ENCODE measurements around the gene PNPT1. TPM values are rescaled to one million over a fixed set of nuclear protein-coding genes. Genes with fewer than 3 reads are reported as not detected.

PNPT1 gene
- total and polyA plus RNA-seq, 9 of the 15 experiments (the other 6 are each of a cell fraction or from before 2014, with no cell fraction given): 46.5 to 104 (median 62.7) TPM

- peaks cover 5 to 20% of the 10 kb centered on the region in 2 experiments; a peak in 3 of 5 replicates for H3K4me1 ChIP-seq (replicated peaks in 1 of 2; ENCODE audit: control insufficient read depth in 2 of 2, insufficient read depth in 2 of 2, low read length in 2 of 2)
- no peaks in the 10 kb centered on the region for H3K9me3 ChIP-seq (replicated peaks; ENCODE audit: control insufficient read depth, insufficient read depth, low read depth, low read length)
- TF ChIP-seq RFX1 (IDR thresholded peaks at IDR 0.05) (no peak), TFE3 (CRISPR knock-in tag; IDR thresholded peaks at IDR 0.05) (no peak), CBX1 (IDR thresholded peaks at IDR 0.05; ENCODE audit: low read depth) (no peak), ZFX (CRISPR knock-in tag; IDR thresholded peaks at IDR 0.05) (0 out of 2 replicates have a peak, but pooled peaks have one; percentile 17), NFXL1 (CRISPR knock-in tag; IDR thresholded peaks at IDR 0.05) (no peak), ZBED1 (IDR thresholded peaks at IDR 0.05) (no peak), TFAM (CRISPR knock-in tag; conservative IDR thresholded peaks at IDR 0.05) (no peak), ZNF282 (CRISPR knock-in tag; IDR thresholded peaks at IDR 0.05) (no peak), TAF7 (tag; IDR thresholded peaks at IDR 0.05) (no peak), PHTF2 (CRISPR knock-in tag; IDR thresholded peaks at IDR 0.05) (no peak), NR2C1 (IDR thresholded peaks at IDR 0.05) (0 out of 2 replicates have a peak, but pooled peaks have one; percentile 8), NR2C1 (tag; IDR thresholded peaks at IDR 0.05) (no peak), ZBTB34 (CRISPR knock-in tag; IDR thresholded peaks at IDR 0.05) (no peak), ZBTB5 (IDR thresholded peaks at IDR 0.05) (no peak)
- no peaks in the 10 kb centered on the region for H3K9me1 ChIP-seq (ENCODE audit: control insufficient read depth, insufficient read depth, low read length)
- FAIRE-seq (no peak), DNase-seq (ENCODE audit: extremely low read depth in 1 of 4, low spot score in 3 of 4) (no peak), ATAC-seq (peak; percentile 42)
- in situ Hi-C loops (cut with MboI) (no loop called here), intact Hi-C loops (cut with micrococcal nuclease) (no loop called here)
- BruUV-seq (replicated peaks): no TSS peak
- POLR2A ChIA-PET: interaction anchor here (0.6 to 1.2 kb wide), 3 partner anchors 9 to 219 kb away, joined by 3 read pairs; no protein-coding TSS in a partner anchor
- H3K4me3 ChIP-seq: no peak overlapping the region
- 40% methylated on average over 1 of the region's 1 CpG for WGBS (ENCODE audit: insufficient coverage, low coverage, missing lambda C conversion rate)
- H3K36me3 ChIP-seq (ENCODE audit: control insufficient read depth, insufficient read depth, low read length): peaks cover 48% of the 10 kb centered on the region
- H3K9ac ChIP-seq (ENCODE audit: insufficient read depth in 1 of 2, low read depth in 2 of 2, low read length in 2 of 2): peak overlapping the region in 1 of 2 experiments; percentile 31; a peak in 2 of 4 replicates
- H4K20me1 ChIP-seq (replicated peaks; ENCODE audit: control insufficient read depth, insufficient read depth, low read length): no peaks in the 10 kb centered on the region; the same call in 1 of the 2 replicates
- H3K27me3 ChIP-seq (ENCODE audit: control insufficient read depth in 2 of 2, insufficient read depth in 2 of 2, low read length in 2 of 2): no peaks in the 10 kb centered on the region
- peaks cover 87% of the 10 kb centered on the region for H3K79me2 ChIP-seq (ENCODE audit: control insufficient read depth, insufficient read depth, low read length)
- no peak overlapping the region for H2AFZ ChIP-seq (ENCODE audit: low read depth, low read length)
- peak overlapping the region; percentile 49 for H3K4me2 ChIP-seq (ENCODE audit: insufficient read depth, low read length)
- CTCF ChIA-PET (ENCODE audit: low intra/inter-chr PET ratio): no interaction called here
- peak overlapping the region; percentile 57; the same call in 2 of the 3 replicates for H3K27ac ChIP-seq (ENCODE audit: extremely low read depth, low read depth, low read length)
These were observed 83.6 kb downstream of the PNPT1 start for GRCh38 chr2:55609938-55610578.

All from K562 (cell line).